ENCODE measurements around the gene POLD2. TPM values are rescaled to one million over a fixed set of nuclear protein-coding genes. Genes with fewer than 3 reads are reported as not detected.

POLD2 gene
- total RNA-seq, 1 donor from 2014 or later, result 44.4 TPM

Other genes starting within 250 kb of the POLD2 start
- 27.5 and 34.2 TPM in 2 replicates for gene URGCP, start 217.0 kb downstream of the POLD2 start, total RNA-seq
- gene UBE2D4, start 197.1 kb downstream of the POLD2 start, total RNA-seq, result 6.1 and 9.5 TPM in 2 replicates
- gene SPDYE1, start 125.7 kb downstream of the POLD2 start, total RNA-seq, result not detected in 2 replicates
- 153 and 182 TPM in 2 replicates for gene DBNL, start 78.8 kb downstream of the POLD2 start, total RNA-seq
- 0.19 and 0.51 TPM in 2 replicates for gene PGAM2, start 58.0 kb downstream of the POLD2 start, total RNA-seq
- 13.9 and 16.2 TPM in 2 replicates for gene POLM, start 41.0 kb downstream of the POLD2 start, total RNA-seq
- 12.9 and 40.4 TPM in 2 replicates for gene AEBP1, start 19.2 kb downstream of the POLD2 start, total RNA-seq
- gene MYL7, start 17.8 kb upstream of the POLD2 start, total RNA-seq, result not detected in 2 replicates
- 0.23 TPM in 1 of 2 replicates, not detected in the other for gene GCK, start 65.9 kb upstream of the POLD2 start, total RNA-seq
- gene YKT6, start 77.4 kb upstream of the POLD2 start, total RNA-seq, result 77.9 and 93.4 TPM in 2 replicates
- 0.09 and 0.17 TPM in 2 replicates for gene CAMK2B, start 202.0 kb upstream of the POLD2 start, total RNA-seq

All from dermis blood vessel endothelial cell (primary cell).